ENCODE data around the gene APOL3. TPM values are rescaled to one million over a fixed set of nuclear protein-coding genes. Genes with fewer than 3 reads are reported as not detected.

APOL3 gene
- total RNA-seq, 4 donors from 2014 or later: 22.1 to 108 (median 76.7) TPM

GRCh38 chr22:36184433-36185025 is 24.0 kb upstream of the APOL3 start:
- intact Hi-C loops (cut with DNase I; ENCODE audit: low total_unique reads): no loop called here
- DNase-seq: peak; percentile 51 to 63
- peaks cover 0 to 3% of the 10 kb centered on the region in 2 donors for H3K4me1 ChIP-seq

GRCh38 chr22:36183446-36183845 is 22.9 kb upstream of the APOL3 start:
- TF ChIP-seq CTCF (IDR thresholded peaks at IDR 0.05): no peak
- no peak for TF ChIP-seq POLR2A (IDR thresholded peaks at IDR 0.05)
- H3K4me3 ChIP-seq: no peak overlapping the region

More at GRCh38 chr22:36184433-36185025, 24.0 kb upstream of the APOL3 start:
- Histone ChIP-seq H3K36me3 (no peaks in the 10 kb centered on the region), H3K27ac (no peak overlapping the region), H3K4me3 (no peak overlapping the region), H3K27me3 (no peaks in the 10 kb centered on the region), H3K9me3 (no peaks in the 10 kb centered on the region)
- TF ChIP-seq POLR2A (IDR thresholded peaks at IDR 0.05) (no peak), CTCF (IDR thresholded peaks at IDR 0.05) (no peak)

GRCh38 chr22:36182857-36183256 is 22.3 kb upstream of the APOL3 start:
- intact Hi-C loops (cut with DNase I; ENCODE audit: low total_unique reads): no loop called here
- DNase-seq: no peak
- H3K4me1 ChIP-seq: peaks cover 0 to 3% of the 10 kb centered on the region in 2 donors
- no peaks in the 10 kb centered on the region for H3K9me3 ChIP-seq
- TF ChIP-seq CTCF (IDR thresholded peaks at IDR 0.05) (no peak), POLR2A (IDR thresholded peaks at IDR 0.05) (no peak)
- no peaks in the 10 kb centered on the region for H3K27me3 ChIP-seq
- H3K27ac ChIP-seq: no peak overlapping the region
- H3K36me3 ChIP-seq: no peaks in the 10 kb centered on the region
- no peak overlapping the region for H3K4me3 ChIP-seq

More at GRCh38 chr22:36183446-36183845, 22.9 kb upstream of the APOL3 start:
- Histone ChIP-seq H3K4me1 (peaks cover 0 to 3% of the 10 kb centered on the region in 2 donors), H3K9me3 (no peaks in the 10 kb centered on the region), H3K27ac (no peak overlapping the region), H3K36me3 (no peaks in the 10 kb centered on the region), H3K27me3 (no peaks in the 10 kb centered on the region)
- intact Hi-C loops (cut with DNase I; ENCODE audit: low total_unique reads): no loop called here
- no peak for DNase-seq

- no peaks in the 10 kb centered on the region for H3K27me3 ChIP-seq
- peaks cover 0 to 3% of the 10 kb centered on the region in 2 donors for H3K4me1 ChIP-seq
- no peaks in the 10 kb centered on the region for H3K36me3 ChIP-seq
- H3K27ac ChIP-seq: no peak overlapping the region
- TF ChIP-seq POLR2A (IDR thresholded peaks at IDR 0.05): no peak
- no peak for TF ChIP-seq CTCF (IDR thresholded peaks at IDR 0.05)
- no peak overlapping the region for H3K4me3 ChIP-seq
- intact Hi-C loops (cut with DNase I; ENCODE audit: low total_unique reads): no loop called here
- no peaks in the 10 kb centered on the region for H3K9me3 ChIP-seq
- no peak for DNase-seq
These were observed 21.5 kb upstream of the APOL3 start for GRCh38 chr22:36182056-36182455.

GRCh38 chr22:36180928-36181327 is 20.4 kb upstream of the APOL3 start:
- no peak overlapping the region for H3K4me3 ChIP-seq
- TF ChIP-seq CTCF (IDR thresholded peaks at IDR 0.05) (no peak), POLR2A (IDR thresholded peaks at IDR 0.05) (no peak)
- H3K4me1 ChIP-seq: peaks cover 0 to 3% of the 10 kb centered on the region in 2 donors
- intact Hi-C loops (cut with DNase I; ENCODE audit: low total_unique reads): loop anchor here (2.0 kb wide), 1 partner anchor 36 kb away; no protein-coding TSS in a partner anchor
- DNase-seq: no peak
- H3K9me3 ChIP-seq: no peaks in the 10 kb centered on the region
- no peaks in the 10 kb centered on the region for H3K36me3 ChIP-seq
- H3K27me3 ChIP-seq: no peaks in the 10 kb centered on the region
- no peak overlapping the region for H3K27ac ChIP-seq

Data from uterus (tissue), 4 donors.